Fibroblast of skin of abdomen (primary cell): ENCODE data around the gene USP54.
A peak's percentile ranks its signal among the peaks of the same experiment; 100 is the strongest.
"Not testable (repeated sequence)": the region's sequence is repeated elsewhere in the genome, so short reads cannot be mapped to it uniquely, and the experiment has no call there.

ENCODE experiments used
- DNase-seq: peaks from one replicate; pipeline ENCODE4 v3.0.0-alpha.2; 2013

USP54 gene

DNA sequence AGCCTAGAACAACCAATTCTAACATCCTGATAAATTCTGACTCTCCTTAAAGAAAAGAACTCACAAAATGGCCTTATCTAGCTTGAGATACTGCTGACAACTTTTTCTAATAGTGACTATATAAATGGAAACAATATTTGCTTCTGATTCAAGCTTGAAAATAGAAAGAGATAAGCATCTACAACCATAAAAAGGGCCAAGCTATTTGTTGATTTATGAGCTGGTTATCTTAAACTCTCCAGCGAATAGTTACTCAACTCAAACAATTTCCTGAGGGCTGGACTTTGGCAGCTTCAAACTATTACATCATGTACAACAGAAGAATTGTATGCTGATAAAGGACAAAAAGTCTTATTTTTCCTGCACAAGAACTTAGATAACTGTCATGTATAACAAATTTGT is 4.6 kb downstream of the USP54 start:
- DNase-seq, result peak; percentile 82

DNA sequence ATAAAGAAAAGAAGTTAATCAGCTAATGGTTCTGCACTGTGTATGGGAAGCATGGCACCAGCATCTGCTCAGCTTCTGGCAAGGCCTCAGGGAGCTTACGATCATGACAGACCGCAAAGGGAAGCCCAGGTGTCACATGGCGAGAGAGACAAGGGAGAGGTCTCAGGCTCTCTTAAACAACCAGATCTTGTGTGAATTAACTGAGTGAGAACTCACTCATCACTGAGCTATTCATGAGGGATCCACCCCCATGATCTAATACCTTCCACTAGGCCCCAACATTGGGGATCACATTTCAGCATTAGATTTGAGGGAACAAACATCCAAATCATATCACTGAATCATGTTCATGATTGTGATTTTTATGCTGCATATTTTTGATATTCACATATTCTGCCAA is 5.8 kb downstream of the USP54 start:
- DNase-seq, result peak; percentile 24

GRCh38 chr10:73584737-73585136 is 6.4 kb downstream of the USP54 start:
- peak; percentile 69 for DNase-seq

GRCh38 chr10:73581918-73582317 is 9.2 kb downstream of the USP54 start:
- no peak for DNase-seq

DNA sequence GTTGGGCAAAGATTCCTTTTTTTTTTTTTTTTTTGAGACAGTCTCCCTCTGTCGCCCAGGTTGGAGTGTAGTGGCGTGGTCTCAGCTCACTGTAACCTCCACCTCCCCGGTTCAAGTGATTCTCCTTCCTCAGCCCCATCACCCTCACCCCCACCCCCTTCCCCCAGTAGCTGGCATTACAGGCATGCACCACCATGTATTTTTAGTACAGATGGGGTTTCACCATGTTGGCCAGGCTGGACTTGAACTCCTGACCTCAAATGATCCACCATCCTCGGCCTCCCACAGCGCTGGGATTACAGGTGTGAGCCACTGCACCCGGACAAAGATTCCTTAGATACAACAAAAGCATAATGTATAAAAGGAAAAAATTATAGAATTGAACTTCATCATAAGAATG is 12.2 kb downstream of the USP54 start:
- not testable (repeated sequence) for DNase-seq

DNA sequence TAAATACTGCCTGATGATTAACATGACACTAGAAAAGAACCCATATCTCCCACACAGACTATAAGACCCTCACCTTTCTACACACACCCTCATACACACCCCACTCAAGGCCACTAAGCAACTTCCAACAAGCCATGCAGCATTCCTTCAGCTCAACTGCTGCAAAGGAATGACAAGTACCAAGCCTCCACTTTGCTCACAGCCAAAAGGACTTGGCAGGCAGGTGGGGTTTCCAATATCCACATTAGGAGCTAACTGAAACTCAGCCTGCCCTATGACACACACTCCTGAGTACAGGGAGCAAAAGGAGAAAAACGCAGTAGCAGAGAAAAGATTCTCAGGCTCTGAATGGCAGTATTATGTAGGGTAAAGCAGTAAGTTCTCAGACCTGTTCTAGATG is 13.4 kb downstream of the USP54 start:
- no peak for DNase-seq

DNA sequence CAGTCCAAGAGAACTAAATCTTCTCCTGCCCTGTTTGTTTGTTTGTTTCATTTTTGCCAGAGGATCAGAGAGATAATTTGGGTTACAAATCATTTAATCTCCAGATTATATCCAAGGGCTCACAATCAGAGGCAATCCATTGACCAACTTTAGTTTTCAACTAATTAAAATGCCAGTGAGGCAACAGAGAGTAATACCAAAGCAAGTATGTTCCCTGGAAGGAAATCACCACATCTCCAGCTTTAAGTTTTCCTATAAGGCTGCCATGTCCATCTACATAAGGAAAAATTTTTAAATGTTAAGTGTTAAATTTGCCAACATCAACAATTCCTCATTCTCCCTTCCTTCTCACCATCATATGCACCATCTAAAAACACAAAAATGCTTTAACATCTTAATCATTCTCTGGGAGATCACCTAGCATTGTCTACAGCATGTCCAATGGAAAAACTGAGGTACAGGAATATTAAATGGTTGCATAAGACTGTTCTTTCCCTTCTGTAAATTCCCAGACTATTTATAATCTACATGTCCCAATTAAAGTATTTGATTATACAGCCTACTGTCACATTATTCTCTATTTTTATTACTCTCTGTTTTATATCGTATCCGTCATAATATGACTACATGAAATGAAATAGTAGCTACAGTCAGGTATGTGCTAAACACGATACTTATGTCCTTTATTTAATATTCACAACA is 14.1 kb downstream of the USP54 start:
- no peak for DNase-seq

GRCh38 chr10:73576178-73576889 is 14.8 kb downstream of the USP54 start:
- DNase-seq, result peak; percentile 67

- peak; percentile 25 for DNase-seq
Measured at GRCh38 chr10:73567025-73567424, 24.1 kb downstream of the USP54 start.

DNA sequence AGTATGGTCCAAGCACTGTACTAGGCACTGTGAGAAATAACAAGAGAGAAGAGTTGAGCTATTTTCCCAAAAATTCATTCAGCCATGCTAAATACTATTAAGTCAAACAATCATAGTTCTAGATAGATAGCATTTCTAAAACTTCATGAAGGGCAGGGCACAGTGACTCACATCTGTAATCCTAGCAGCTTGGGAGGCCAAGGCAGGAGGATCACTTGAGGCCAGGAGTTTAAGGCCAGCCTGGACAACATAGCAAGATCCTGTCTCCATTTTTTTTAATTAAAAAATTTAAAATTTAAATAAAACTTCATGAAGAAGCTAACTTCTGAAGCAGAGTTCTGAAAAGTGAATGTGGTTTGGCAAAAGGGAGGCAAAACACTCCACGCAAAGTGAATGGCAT is 29.9 kb downstream of the USP54 start:
- no peak for DNase-seq

DNA sequence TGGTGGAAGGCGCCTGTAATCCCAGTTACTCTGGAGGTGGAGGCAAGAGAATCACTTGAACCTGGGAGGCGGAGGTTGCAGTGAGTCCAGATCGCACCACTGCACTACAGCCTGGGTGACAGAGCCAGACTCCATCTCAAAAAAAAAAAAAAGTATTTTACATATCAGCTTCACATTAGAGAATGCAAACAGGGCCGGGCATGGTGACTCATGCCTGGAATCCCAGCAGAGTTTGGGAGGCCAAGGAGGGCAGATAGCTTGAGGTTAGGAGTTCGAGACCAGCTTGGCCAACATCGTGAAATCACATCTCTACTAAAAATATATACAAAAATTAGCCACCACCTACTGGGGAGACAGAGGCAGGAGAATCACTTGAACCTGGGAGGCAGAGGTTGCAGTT is 31.6 kb downstream of the USP54 start:
- DNase-seq, result peak; percentile 23

DNA sequence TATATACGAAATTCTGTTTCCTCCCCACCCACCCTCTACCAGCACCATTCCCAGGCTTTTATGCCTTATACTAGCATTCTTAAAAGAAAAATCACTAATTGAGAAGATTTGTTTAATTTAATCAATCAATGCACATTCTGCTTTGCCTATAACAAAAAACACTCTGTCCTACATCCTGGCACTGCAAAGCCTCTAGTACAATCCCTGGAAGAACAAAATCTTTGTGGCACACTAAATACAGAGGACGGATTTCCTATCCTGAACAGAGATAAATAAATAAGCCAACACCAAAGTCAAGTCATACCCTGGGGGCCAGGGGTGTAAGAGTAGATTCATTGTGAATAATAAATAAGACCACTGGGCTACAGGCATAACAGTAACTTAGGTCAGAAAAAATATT is 34.3 kb downstream of the USP54 start:
- DNase-seq, result no peak

DNA sequence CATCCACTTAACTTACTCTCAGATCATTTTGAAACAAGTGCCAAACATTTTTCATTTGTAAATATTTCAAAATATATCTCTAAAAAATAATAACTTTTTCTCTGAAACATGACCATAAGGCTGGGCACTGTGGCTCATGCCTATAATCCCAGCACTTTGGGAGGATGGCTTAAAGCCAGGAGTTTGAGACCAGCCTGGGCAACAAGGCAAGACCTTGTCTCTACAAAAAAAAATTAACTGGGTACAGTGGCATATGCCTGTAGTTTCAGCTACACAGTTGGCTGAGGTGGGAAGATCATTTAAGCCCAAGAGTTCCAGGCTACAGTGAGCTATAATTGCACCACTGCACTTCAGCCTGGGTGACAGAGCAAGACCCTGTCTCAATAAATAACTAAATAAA is 36.4 kb downstream of the USP54 start:
- DNase-seq, result no peak

DNA sequence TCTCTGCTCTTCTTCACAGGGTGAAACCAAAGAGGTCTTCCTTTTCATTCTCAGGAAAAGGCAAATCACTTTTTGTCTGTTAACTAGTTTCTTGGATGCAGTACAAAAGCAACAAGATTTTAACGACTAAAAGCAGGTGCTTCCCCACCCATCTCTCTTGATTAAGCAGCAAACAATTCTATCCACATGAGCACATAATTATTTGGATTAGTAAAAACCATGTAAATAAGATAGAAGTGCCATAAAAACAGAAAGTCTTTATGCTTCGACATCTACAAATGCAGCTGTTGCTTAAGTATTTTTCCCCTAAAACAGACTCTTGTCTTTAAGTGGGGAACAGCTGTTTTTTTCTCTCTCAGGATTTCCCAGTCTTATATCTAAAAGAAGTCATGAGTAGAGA is 37.4 kb downstream of the USP54 start:
- DNase-seq, result no peak

- DNase-seq, result no peak
Measured at GRCh38 chr10:73552819-73553715, 38.1 kb downstream of the USP54 start.

- DNase-seq, result no peak
Measured at GRCh38 chr10:73551515-73551914, 39.6 kb downstream of the USP54 start.

DNA sequence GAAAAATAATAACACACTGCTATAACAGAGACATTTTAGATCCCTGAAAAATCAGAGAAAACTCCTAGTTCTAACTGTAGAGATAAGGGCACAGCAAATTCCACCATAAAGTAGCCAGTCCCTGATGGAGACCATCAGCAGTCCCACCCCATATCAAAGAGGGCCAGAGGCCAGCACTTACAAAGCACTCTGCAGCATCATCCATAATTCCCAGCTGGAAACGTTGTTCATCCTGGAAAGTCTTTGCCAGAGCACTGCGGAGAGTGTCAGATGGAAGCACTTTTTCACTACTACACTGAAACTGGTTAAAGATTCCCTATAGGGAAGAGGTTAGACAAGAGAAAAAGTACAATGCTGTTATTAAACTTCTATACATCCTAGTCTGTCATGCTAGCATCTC is 45.8 kb downstream of the USP54 start:
- DNase-seq, result no peak

DNA sequence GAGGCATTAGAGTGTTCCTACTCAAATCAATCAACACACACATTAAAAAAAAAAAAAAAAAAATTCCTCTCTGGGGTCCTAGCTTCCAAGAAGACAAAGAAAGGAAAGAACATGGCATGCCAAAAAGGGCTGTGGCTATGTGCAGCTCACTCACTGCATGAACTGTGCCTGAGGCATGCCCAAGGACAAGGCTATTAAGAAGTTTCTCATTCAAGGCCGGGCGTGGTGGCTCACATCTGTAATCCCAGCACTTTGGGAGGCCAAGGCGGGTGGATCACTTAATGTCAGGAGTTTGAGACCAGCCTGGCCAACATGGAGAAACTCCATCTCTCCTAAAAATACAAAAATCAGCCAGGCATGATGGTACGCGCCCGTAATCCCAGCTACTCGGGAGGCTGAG is 53.4 kb downstream of the USP54 start:
- no peak for DNase-seq

DNA sequence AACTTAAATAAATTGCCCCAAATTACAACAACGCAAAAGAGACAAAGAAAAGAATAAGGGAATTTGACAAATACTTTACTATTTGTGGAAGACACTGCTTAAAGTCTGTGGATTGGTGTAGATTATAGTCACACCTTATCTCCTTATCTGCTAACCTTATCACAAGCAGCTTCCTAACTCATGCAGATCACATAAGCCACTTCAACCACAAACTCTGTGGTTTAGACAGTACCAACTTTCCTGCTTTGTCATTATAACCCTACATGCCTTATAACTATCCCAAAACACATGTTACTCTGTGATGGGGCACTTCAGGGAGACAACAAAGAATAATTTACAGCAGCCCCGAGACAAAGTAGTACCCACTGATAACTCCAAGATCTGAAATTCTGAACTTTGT is 53.9 kb downstream of the USP54 start:
- no peak for DNase-seq

DNA sequence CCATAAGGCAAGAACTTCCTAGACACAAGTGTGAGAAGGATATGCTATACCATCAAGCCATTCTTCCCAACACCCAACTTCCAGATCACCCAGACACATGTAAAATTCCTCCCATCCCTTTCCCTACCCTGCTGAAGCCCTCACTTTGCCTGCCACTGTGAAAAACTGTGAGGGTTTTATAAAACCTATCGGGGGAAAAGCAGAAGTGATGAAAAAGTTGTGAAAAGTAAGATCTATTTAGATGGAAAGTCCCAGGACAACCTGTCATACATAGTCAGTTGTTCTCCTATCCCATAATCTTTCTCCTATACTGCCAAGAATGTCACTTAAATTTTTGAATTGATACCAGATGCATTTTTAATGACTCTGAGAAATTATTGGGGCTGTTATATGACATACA is 56.3 kb downstream of the USP54 start:
- no peak for DNase-seq

GRCh38 chr10:73529089-73529832 is 61.9 kb downstream of the USP54 start:
- peak; percentile 76 for DNase-seq

GRCh38 chr10:73522263-73522662 is 68.9 kb downstream of the USP54 start:
- peak; percentile 55 for DNase-seq

DNA sequence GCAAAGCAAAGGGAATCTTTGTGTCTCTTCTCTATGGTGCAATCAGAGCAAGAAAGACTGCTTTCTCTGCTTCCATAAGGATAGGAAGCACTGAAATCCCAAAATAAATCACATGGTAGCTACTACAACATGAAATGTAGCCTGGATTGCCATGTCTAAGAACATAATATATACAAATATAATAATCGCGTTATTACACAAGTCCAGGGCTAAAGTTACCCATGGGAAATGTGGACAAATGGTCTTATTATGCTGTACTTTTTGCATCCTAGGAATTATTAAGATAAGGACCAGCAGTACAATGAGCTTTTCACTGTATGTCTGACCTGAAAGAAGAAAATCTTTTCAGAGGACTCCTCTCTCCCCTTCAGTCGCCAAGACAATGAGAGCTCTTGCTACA is 71.8 kb downstream of the USP54 start:
- DNase-seq, result no peak
